Loucy (cell line): ENCODE measurements around the gene RGN.

ENCODE experiments used
- EZH2phosphoT487 ChIP-seq: fragments of 200-600 bp; IDR thresholded peaks from 2 replicates; pipeline ENCODE4 v1.6.1; 2018; ENCODE audit warnings: antibody characterized with exemption, mild to moderate bottlenecking, moderate library complexity, borderline replicate concordance
- TF ChIP-seq, protein P1 (sequence below): fragments of 200-600 bp; sonication (generic); conservative IDR thresholded peaks from 2 replicates; pipeline ENCODE4 v1.5.1; 2014; ENCODE audit warnings: mild to moderate bottlenecking, antibody characterized with exemption, low read length

DNA sequence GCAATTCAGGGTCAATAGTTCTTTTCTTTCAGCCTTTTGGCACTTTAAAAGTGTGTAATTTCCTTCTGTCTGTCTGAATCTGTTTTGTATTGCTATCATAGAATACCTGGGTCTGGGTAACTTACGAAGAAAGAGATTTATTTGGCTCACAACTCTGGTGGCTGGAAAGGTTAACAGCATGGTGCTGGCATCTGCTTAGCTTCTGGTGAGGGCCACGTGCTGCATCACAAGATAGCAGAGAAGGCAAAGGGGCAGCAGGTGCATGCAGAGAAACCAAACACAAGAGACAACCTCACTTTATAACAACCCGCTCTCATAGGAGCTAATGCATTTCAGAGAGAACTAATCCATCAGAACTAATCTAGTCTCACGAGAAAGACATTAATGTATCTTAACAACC is 18.8 kb downstream of the RGN start:
- TF ChIP-seq, protein P1, sequence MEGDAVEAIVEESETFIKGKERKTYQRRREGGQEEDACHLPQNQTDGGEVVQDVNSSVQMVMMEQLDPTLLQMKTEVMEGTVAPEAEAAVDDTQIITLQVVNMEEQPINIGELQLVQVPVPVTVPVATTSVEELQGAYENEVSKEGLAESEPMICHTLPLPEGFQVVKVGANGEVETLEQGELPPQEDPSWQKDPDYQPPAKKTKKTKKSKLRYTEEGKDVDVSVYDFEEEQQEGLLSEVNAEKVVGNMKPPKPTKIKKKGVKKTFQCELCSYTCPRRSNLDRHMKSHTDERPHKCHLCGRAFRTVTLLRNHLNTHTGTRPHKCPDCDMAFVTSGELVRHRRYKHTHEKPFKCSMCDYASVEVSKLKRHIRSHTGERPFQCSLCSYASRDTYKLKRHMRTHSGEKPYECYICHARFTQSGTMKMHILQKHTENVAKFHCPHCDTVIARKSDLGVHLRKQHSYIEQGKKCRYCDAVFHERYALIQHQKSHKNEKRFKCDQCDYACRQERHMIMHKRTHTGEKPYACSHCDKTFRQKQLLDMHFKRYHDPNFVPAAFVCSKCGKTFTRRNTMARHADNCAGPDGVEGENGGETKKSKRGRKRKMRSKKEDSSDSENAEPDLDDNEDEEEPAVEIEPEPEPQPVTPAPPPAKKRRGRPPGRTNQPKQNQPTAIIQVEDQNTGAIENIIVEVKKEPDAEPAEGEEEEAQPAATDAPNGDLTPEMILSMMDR = no peak
- no peak for TF ChIP-seq EZH2phosphoT487
